Activated effector memory CD4-positive, alpha-beta T cell treated with Interleukin-2 at 50 U/mL for 16 hours (primary cell): ENCODE data around the gene CENPM.
A peak's percentile ranks its signal among the peaks of the same experiment; 100 is the strongest.
"Not testable (repeated sequence)": the region's sequence is repeated elsewhere in the genome, so short reads cannot be mapped to it uniquely, and the experiment has no call there.

ENCODE experiments used
- DNase-seq: peaks from one replicate; pipeline ENCODE4 v3.0.0-alpha.2; 2020

The CENPM gene

DNA sequence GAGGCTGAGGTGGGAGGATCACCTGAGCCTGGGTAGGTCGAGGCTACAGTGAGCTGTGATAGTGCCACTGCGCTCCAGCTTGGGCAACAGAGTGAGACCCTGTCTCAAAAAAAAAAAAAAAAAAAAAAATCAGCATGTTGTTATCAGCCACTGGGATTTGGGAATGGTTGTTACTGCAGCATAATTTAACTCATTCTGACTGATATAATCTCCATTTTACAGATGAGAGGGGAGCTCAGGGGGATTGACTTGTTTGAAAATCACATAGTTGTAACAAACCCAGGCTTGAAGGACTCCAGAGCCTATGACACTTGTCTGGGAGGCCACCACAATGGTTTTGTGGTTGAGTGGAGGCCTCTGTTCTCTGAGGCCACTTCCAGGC is 19.3 kb upstream of the CENPM start:
- no peak for DNase-seq

DNA sequence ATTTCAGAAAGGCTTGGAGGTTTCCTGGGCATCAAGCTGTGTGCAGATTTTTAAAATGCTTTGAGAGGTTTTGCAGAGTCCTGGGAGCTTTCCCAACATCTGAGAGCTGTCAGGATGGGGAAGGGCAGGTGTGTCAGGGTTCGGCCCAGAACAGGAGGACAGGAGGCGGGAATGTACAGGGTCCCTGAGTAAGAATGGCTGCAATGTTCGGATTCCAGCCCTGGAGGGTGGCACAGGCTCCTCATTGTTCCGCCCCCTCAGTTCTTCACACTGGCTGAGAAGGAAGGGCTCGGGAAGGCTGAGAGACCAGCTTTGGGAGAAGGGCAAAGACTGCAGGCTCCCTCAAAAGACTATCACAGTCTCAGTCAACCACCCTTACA is 17.1 kb upstream of the CENPM start:
- DNase-seq, result no peak

DNA sequence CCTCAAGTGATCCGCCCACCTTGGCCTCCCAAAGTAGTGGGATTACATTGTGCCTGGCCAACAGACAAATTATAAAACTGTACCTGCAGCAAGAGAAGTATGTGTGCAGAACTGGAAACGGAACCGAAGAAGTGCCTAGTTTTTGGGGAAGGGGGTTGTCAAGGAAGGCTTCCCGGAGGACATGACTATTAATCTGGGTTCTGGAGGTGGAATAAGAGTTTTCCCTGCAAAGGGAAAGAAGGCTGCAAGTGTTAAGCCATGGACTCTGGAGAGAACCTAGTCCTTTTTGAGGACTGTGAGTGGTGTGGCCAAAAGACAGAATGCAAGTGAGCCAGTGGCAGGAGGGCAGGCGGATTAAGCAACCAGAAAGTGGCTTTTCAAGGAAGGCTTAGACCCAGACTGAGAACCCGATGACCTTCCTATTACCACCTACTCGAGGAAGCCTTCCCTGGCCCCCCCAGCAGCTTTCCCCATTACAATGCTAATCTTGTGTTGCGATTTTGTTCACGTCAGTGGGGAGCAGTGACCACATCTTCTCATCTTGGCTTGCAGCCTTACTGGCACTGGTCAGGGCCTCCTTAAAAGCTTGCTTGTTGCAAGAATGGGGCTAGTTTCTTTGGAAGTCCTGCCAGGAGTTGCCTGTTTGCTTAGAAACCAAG is 16.6 kb upstream of the CENPM start:
- no peak for DNase-seq

DNA sequence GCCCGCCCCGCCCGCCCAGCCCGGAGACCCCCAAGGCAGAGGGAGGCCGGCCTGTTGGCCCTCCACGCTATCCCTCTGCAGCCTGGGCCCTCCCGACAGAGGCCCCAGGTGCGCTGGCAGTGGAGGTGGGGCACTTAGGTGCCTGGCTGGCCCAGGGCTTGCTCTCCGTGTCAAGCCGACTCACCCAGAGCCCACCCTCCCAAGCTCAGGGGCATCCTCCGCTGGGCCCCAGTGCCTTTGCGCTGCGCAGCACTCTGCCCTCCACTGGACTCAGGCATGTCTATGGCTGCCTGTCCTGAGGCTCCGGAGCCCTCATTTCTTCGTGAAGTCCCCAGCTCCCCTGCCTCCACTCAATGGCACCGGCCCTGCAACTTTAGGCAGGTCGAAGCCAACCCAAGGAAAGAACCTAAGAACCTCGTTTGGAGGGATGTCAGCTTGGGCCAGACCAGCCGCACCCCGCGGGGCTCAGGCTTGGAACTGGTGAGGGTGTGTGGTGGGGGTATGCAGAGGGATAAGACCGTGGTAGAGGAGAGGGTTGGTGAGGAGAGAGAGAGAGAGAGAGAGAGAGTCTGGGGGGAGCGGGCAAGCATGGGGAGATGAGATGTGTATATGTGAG is 11.1 kb upstream of the CENPM start:
- no peak for DNase-seq

DNA sequence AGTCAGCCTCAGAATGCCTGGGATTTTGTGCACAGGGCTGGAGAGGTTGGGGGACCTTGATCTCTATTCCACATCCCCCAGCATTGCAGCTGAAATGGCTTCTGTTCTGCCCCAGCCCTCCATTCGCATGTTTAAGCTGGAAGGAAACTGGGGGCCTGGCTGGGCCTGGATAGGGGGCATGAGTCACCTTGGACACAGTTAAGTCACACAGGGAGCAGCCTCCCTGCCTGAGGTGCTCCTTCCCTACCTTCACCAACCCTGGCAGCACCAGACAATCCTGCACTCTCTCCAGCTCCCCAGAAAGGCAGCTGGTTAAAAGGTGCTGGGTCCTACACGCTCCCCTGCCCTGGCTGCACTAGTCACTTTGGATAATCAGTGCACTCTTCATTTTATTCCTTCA is 5.8 kb upstream of the CENPM start:
- no peak for DNase-seq

DNA sequence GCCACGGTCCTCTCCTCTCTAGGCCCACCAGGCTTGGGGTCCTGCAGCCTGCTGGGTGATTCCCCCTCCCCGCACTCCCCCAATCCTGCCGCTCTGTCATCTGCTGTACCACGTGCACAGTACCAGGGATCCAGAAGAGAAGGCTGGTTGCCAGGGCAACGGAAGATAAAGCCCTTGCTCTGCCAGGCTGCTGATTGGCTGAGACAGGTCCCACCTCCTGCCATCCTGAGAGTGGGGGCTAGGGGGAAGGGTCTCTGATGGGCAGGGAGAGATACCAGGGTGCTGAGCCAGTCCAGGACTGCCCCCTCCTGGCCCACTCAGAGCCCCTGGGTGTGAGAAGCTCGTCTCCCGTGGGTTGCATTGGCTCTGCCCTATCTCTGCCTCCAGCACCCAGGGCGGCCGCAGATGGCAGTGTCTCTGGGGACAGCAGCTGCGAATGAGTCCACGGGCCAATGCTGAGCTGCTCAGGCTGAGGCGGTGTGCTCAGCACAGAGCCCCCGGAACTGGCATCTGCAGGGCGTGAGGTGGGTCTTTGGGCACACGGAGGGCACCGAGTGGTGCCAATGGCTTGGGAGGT is 5.0 kb upstream of the CENPM start, which contains the start of gene SMIM45:
Gene SMIM45, plus strand, starts transcription at position 253 of the 577 bp plus-strand sequence.
- DNase-seq, result no peak

DNA sequence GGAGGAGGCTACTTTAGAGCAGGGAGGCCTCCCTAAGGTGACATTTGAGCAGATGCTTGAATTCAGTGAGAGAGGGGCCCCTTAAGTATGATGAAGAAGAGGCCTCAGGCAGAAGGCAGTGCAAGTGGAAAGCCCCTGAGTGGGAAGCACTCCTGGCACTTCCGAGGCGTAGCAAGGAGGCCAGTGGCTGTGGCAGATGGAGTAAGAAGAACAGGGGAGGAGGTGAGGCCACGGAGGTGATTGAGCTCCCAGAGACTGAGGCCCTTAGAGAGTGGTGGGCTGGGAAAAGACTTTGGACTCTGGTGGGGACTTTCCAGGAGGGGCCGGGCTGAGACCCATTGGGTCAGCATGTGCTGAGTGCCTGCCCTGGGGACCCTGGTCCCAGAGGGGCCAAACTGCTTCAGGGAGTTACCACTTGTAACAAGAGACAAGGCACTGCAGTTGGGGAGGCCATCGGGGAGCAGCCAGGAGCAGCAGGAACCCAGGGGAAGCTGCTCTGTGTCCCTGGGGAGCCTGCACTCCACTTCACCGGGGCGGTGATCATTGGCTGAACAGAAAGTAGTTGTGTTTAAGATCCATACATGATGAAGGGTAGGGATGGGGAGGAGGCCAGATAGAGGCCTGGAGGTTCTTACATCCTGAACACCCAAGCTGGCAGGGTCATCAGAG is 2.5 kb upstream of the CENPM start:
- no peak for DNase-seq

DNA sequence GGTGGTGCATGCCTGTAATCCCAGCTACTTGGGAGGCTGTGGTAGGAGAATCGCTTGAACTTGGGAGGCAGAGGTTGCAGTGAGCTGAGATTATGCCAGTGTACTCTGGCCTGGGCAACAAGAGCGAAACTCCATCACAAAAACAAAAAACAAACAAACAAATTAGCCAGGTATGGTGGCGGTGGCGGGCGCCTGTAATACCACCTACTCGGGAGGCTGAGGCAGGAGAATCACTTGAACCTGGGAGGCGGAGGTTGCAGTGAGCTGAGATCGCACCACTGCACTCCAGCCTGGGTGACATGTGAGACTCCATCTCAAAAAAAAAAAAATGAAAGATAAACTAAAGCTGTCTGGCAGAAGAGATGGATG is 2.0 kb upstream of the CENPM start:
- not testable (repeated sequence) for DNase-seq

DNA sequence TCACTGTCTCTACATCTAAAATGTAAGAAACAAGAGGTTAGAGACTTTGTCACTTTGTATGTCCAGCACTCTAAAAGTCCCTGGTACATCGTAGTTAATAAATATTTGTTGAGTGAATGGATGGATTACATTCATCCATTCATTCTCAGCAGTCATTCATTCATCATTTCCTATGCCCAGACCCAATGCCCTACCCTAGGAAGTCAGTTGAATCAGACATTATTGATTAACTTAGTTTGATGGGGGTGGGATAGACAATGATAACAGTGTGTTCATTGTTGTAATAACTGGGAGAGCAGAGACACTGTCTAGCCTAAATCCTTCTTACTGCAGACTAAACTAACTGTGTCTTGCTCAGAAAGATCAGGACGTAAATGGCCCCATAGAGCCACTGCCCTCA is 1.2 kb upstream of the CENPM start:
- no peak for DNase-seq

DNA sequence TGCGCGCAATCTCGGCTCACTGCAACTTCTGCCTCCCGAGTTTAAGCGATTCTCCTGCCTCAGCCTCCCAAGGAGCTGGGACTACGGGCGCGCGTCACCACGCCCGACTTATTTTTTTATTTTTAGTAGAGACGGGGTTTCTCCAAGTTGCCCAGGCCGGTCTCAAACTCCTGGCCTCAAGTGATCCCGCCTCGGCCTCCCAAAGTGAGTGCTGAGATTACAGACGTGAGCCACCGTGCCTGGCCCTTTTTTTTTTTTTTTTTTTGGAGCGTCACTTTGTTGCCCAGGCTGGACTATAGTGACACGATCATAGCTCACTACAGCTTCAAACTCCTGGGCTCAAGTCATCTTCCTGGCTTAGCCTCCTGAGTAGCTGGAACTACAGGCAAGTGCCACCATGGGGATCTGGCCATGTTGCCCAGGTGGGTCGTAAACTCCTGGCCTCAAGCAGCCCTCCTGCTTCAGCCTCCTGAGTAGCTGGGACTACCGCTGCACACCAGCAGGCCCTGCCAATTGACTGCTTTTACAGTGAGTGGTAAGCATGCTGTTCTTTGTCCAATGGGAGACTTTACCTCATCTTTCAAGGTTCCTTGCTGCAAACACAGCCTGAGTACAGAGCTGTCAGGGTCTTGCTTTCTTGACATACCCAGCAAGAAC is 600 bp upstream of the CENPM start:
- no peak for DNase-seq

DNA sequence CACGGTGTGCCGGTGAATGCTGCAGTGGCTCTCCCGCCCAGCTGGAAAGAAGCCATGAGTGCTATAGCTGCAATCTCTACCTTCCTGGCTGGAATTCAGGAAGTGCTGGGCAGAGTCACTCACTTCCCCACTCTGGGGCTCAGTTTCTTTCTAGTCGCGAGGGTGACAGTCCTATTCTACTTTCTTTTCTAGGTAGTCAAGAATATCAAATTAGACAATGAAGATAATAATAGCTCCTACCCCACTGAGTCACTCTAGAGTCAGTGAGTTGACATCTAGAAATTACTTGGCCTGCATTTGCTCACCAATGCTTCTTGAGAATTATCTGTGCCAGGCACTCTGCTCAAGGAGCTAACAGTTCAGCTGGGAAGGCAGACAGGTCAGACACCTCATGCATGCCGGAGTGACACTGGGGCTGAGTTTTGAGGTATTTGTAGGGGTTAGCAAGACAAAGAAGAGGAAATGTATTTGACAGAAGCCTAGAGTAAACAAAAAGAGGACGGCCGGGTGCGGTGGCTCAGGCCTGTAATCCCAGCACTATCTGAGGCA is 3.2 kb downstream of the CENPM start:
- DNase-seq, result no peak

DNA sequence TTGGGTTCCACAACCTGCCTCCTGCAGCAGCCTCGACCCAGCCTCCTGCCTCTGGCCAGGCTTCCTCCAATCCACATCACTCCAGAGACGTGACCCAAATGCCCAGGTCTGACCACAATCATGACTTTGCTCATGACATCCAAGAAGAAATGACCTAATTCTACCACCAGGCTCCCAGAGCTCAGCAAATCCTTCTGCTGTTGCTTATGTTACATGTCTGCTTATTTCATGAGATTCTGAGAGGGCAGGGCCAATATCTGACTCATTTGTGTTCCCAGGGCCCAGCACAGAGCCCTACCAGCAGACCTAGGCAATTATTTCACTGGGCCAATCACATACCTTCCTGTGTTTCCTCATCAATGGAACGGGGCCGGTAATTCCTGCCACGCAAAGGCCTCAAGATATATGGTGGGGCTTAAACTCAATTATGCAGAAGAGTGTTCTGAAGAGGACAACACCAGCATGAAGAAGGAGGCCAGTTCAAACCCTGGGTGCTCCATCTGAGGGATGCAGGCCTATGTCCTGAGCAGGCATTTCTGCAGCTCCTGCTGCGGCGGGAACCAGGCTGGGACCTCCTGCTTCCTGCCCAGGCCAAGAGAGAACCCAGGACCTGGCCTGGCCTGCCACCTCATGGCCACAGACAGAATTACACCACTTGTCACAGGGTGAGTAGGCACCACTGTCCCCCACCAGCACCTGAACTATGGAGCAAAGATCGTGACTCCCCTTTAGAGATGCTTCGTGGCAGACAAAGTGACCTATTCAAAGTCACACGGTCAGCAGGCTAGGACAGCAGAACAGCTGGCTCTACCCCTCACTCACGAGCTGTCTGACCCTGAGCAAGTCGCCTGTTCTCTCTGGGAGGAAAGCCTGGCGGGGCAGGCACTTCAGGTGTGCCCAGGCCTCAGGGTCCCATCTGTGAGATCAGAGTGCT is 5.9 kb downstream of the CENPM start:
- peak; percentile 81 for DNase-seq

DNA sequence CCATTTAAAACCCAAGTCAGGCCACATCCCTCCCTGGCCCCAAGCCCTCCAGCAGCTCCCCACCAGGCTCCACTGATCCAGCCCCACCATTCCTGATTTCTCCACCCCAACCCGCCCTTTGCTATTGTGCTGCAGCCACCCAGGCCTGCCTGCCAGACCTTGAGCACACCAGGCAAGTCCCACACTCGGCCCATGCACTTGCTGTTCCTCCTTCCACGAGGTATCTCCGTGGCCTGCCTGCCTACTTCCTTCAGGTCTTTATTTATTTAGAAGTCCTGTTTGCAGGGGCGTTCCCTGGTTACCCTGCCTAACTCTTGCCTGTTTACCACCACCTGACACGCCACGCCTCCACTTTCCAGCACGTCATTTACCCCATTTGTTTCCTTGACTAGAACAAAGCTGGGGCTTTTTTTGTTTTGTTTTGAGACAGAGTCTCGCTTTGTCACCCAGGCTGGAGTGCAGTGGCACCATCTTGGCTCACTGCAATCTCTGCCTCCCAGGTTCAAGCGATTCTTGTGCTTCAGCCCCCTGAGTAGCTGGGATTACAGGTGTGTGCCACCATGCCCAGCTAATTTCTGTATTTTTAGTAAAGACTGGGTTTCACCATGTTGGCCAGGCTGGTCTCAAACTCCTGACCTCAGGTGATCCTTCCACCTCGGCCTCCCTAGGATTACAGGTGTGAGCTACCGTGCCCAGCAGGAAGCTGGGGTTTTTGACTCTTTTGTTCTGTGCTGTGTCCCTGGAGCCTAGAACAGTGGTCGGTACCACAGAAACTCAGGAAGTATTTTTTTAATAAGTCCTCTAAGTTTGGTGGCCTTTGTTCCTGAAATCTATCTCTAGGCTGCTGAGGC is 6.7 kb downstream of the CENPM start:
- peak; percentile 87 for DNase-seq

DNA sequence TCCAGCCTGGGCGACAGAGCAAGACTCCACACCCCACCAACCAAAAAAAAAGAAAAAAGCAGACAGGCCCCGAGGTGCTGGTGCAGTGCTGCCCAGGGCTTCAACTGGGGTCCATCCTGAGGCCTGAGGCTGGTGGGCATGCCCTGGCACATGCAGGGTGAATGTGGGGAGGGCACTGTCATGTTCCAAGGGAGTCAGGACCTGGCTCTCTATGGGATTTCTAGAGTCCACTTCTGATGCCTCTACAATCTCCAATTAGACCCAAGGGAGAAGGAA is 10.1 kb downstream of the CENPM start:
- no peak for DNase-seq

DNA sequence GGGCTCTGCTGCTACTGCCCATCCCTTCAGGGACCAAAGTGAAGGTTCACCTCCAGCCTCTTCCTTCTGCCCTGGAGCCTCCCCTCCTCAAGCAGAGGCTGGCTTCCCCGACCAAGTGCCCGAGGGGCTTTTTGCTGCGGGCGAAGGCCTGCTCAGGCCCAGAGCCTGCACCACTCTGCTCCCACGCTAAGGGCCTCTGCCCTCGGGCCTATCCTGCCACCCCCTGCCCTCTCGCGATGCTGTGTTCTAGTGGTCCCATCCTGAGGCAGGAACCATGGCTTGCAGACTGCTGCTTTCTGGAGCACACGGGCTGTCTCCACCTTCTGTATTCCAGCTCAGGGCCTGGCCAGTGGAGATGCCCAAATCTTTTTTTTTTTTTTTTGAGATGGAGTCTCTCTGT is 11.4 kb downstream of the CENPM start:
- no peak for DNase-seq

DNA sequence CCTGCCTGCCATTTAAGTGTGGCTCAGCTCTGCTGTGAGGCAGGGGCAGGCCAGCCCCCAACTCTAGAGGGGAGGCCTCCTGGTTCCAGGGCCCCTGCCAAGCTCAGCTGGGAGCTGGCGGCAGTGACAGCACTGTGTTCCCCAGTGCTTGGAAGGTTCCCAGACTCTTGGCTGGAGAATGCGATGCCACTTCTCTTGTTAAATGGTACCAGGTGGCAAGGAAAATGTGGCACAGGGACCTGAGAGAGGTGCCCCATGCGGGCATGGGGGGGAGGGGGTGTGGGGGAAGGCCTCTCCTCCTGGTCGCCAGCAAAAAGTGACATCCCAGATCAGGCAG is 12.0 kb downstream of the CENPM start:
- no peak for DNase-seq

DNA sequence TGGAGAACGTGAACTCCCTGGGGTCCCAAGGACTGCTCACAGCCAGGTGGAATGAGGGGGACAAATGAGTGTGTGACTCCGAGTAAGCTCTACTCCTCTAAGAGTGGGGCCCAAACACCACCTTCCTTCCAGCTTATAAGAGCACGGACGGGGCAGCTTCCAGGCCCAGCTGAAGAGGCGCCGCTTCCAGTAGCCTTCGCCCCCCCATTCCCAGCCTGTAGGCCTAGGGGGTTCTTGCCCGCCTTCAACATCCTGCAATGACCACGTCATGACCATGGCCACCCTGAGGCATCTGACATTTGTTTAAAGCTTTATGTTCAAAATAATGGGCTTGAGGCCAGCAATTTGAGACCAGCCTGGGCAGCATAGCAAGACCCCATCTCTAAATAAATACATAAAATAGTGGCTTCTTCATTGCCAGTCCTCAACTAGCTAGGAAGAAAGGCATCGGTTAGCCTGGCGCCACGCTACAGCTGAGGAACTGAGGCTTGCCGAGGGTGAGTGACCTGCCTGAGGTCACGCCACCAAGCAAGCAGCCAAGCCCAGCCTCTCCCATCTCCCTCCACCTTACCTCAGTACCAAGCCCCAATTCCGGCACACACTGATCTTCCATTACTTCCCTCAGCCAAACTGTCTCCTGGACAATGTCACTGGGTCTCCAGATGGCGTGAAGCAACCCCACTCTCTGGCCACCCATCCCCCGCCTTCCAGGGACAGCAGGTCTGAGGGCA is 12.5 kb downstream of the CENPM start:
- DNase-seq, result no peak

DNA sequence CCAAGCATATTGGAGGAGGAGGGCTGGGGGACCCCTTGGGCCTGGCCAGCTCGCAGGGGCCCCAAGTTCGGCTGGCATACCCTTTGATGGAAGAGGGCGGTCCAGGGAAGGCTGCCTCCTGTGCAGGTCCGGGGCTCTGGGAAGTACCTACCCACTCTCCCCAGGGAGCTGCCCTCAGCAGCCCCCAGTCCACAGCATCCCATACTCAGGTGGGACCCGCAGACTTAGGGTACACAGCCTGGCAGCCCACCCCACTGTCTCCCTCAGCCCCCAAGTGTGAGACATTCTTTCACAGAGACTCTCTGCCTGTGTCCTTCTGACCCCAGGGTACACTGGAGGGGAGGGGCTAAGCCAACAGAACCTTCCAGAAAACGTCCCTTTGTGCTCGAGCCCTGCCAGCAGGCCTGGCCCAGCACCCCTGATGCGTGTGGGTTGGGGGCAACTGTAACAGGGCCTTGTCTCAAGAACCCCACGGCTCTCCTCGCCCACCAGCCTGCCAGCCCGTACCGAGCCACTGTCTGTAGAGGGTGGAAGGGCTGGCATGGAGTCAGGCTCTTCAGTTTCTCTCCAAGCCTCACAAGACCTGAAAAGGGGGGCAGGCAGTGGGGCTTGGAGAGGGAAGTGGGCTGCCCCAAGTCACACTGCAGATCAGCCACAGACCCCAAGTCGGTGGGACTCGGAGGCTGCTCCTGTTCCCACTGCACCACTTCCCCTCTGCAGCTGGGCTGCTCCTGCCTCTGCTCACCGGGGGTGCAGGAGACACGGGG is 13.4 kb downstream of the CENPM start:
- DNase-seq, result no peak

DNA sequence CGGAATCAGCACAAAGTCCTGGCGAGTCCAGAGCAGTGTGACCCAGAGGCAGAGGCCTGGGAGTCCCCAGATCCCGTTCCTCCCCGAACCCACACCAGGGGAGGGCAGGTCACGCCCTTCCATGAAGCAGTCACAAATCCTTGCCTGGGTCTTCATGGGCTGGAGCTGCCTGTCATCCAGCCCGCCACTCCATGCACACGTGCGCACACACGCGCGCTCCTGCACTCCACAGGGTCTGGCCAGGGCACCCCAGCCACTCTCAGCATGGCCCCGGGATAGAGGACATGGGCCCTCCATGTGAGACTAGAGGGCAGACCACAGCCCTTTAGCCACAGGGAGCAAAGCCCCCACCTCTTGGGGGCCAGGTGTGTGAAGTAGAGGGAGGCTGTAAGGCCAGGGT is 14.6 kb downstream of the CENPM start:
- no peak for DNase-seq

DNA sequence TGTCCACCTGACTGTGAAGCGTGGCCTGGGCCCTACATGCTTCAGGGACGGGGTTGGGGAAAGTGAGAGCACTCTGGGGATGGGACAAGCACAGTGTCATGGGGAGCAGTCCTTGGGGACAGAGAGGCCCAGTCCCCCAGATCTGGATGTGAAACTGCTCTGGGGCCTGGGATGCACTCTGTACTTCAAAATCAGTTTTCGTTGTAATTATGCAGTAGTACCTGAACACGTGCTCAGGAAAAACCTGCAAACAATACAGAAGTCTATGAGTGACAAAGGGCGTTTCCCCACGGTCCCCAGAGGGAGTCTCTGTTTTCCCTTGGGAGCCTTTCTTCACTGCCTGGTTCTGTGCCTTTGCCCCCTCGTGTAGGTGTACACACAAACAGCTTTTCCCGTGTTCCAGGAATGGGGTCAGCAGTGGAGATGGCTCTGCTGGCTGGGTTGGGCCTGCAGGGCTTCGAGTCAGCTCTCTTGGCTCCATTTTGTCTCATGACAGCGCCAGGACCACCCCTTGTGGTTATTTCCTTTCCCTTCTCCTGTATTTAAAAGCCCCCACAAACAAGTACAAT is 15.2 kb downstream of the CENPM start:
- DNase-seq, result no peak
